ENCODE measurements around the gene KRT28.

DNA sequence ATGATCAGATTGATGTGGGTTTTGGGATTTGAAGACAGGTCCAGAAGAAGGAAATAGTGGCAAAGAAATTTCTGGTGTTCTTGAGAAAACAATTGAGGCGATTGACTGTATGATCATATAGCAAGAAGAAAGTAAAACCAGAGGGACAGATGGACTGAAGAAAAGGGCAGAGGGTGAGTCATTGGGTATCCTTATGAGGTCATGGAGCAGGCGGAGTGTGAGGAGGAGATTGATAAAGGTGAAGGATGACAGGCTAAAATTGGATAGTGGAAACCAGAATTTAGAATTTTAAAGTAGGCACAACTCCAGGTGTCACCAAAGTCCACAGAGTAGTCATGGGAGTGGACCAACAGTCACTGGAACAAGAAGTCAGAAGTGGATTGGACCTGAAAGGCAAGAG lies 1.4 kb upstream of the KRT28 start:
- TF ChIP-seq, protein P1, sequence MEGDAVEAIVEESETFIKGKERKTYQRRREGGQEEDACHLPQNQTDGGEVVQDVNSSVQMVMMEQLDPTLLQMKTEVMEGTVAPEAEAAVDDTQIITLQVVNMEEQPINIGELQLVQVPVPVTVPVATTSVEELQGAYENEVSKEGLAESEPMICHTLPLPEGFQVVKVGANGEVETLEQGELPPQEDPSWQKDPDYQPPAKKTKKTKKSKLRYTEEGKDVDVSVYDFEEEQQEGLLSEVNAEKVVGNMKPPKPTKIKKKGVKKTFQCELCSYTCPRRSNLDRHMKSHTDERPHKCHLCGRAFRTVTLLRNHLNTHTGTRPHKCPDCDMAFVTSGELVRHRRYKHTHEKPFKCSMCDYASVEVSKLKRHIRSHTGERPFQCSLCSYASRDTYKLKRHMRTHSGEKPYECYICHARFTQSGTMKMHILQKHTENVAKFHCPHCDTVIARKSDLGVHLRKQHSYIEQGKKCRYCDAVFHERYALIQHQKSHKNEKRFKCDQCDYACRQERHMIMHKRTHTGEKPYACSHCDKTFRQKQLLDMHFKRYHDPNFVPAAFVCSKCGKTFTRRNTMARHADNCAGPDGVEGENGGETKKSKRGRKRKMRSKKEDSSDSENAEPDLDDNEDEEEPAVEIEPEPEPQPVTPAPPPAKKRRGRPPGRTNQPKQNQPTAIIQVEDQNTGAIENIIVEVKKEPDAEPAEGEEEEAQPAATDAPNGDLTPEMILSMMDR (conservative IDR thresholded peaks at IDR 0.05; ENCODE audit: low read length), result no peak
- no peak for TF ChIP-seq EZH2phosphoT487 (IDR thresholded peaks at IDR 0.05; ENCODE audit: borderline replicate concordance)
